Trophoblast cell (in vitro differentiated cells and primary cell): ENCODE data around the gene CFAP97.

Experiments
- DNase-seq, 2 donors: peaks; one replicate each; pipeline ENCODE4 v3.0.0-alpha.2; 2016
- H2AFZ ChIP-seq: 2 replicates; pipeline ENCODE4 v1.6.1; 2013; ENCODE audit warnings: low read length, moderate library complexity, mild to moderate bottlenecking; ENCODE audit not compliant: insufficient read depth, poor library complexity
- H2AK5ac ChIP-seq: 2 replicates; pipeline ENCODE4 v1.6.1; 2013; ENCODE audit warnings: mild to moderate bottlenecking, low read length
- H2BK120ac ChIP-seq: 2 replicates; pipeline ENCODE4 v1.6.1; 2013; ENCODE audit warnings: low read length, mild to moderate bottlenecking, moderate library complexity; ENCODE audit not compliant: insufficient read depth, poor library complexity
- H2BK12ac ChIP-seq: 2 replicates; pipeline ENCODE4 v1.6.1; 2013; ENCODE audit warnings: mild to moderate bottlenecking, low read length, moderate library complexity
- H2BK5ac ChIP-seq: 2 replicates; pipeline ENCODE4 v1.6.1; 2013; ENCODE audit warnings: low read length, low read depth, moderate library complexity, mild to moderate bottlenecking; ENCODE audit not compliant: poor library complexity
- H3K14ac ChIP-seq: 2 replicates; pipeline ENCODE4 v1.6.1; 2013; ENCODE audit warnings: mild to moderate bottlenecking, low read length
- H3K18ac ChIP-seq: 2 replicates; pipeline ENCODE4 v1.6.1; 2013; ENCODE audit warnings: mild to moderate bottlenecking, low read length
- H3K23ac ChIP-seq: 2 replicates; pipeline ENCODE4 v1.6.1; 2013; ENCODE audit warnings: low read length
- H3K27ac ChIP-seq: 2 replicates; pipeline ENCODE4 v1.5.1; 2013; ENCODE audit warnings: low read depth, mild to moderate bottlenecking, inconsistent platforms, low read length, moderate library complexity
- H3K27me3 ChIP-seq: 2 replicates; pipeline ENCODE4 v1.6.1; 2013; ENCODE audit warnings: inconsistent platforms, mild to moderate bottlenecking, low read length, moderate library complexity; ENCODE audit not compliant: insufficient read depth
- H3K36me3 ChIP-seq, 2 experiments: 1 replicate in 1 of 2; 2 replicates in 1 of 2; pipeline ENCODE4 v1.6.1; 2013; ENCODE audit warnings: low read length in 2 of 2, mild to moderate bottlenecking in 2 of 2, moderate library complexity in 1 of 2; ENCODE audit not compliant: insufficient read depth in 2 of 2, control insufficient read depth in 1 of 2
- H3K4ac ChIP-seq: 2 replicates; pipeline ENCODE4 v1.6.1; 2013; ENCODE audit warnings: low read depth, mild to moderate bottlenecking, low read length, moderate library complexity
- H3K4me1 ChIP-seq, 2 experiments: 1 replicate in 1 of 2; 2 replicates in 1 of 2; pipeline ENCODE4 v1.6.1; 2013; ENCODE audit warnings: low read length in 2 of 2, mild to moderate bottlenecking in 2 of 2, moderate library complexity in 1 of 2; ENCODE audit not compliant: insufficient read depth in 2 of 2, control insufficient read depth in 1 of 2
- H3K4me2 ChIP-seq: 2 replicates; pipeline ENCODE4 v1.6.1; 2013; ENCODE audit warnings: inconsistent platforms, mild to moderate bottlenecking, low read length, moderate library complexity
- H3K4me3 ChIP-seq: 2 replicates; pipeline ENCODE4 v1.5.1; 2013; ENCODE audit warnings: mild to moderate bottlenecking, low read depth, low read length, inconsistent platforms
- H3K79me1 ChIP-seq: one replicate; pipeline ENCODE4 v1.6.1; 2013; ENCODE audit warnings: low read length
- H3K79me2 ChIP-seq: 2 replicates; pipeline ENCODE4 v1.6.1; 2013; ENCODE audit warnings: low read length, mild to moderate bottlenecking; ENCODE audit not compliant: control insufficient read depth, insufficient read depth, poor library complexity
- H3K9ac ChIP-seq: 2 replicates; pipeline ENCODE4 v1.6.1; 2013; ENCODE audit warnings: mild to moderate bottlenecking, low read length
- H3K9me3 ChIP-seq: 2 replicates; pipeline ENCODE4 v1.6.1; 2013; ENCODE audit warnings: low read depth, mild to moderate bottlenecking, control low read depth, inconsistent platforms, low read length; ENCODE audit not compliant: insufficient read depth
- H4K12ac ChIP-seq: 2 replicates; pipeline ENCODE4 v1.6.1; 2013; ENCODE audit warnings: low read depth, mild to moderate bottlenecking, low read length, moderate library complexity
- H4K8ac ChIP-seq: 2 replicates; pipeline ENCODE4 v1.6.1; 2013; ENCODE audit warnings: low read depth, mild to moderate bottlenecking, low read length, moderate library complexity
- H4K91ac ChIP-seq: one replicate; pipeline ENCODE4 v1.6.1; 2013; ENCODE audit warnings: low read depth, mild to moderate bottlenecking, low read length, moderate library complexity
- WGBS: extraction: QIAGEN DNeasy Blood & Tissue Kit; methylation state at CpG from one replicate; pipeline ENCODE4 v1.1.7; 2013; ENCODE audit warnings: missing lambda C conversion rate; ENCODE audit not compliant: insufficient read length, insufficient coverage; ENCODE audit errors: extremely low coverage; 5-methylcytosine and 5-hydroxymethylcytosine counted together

Gene CFAP97

DNA sequence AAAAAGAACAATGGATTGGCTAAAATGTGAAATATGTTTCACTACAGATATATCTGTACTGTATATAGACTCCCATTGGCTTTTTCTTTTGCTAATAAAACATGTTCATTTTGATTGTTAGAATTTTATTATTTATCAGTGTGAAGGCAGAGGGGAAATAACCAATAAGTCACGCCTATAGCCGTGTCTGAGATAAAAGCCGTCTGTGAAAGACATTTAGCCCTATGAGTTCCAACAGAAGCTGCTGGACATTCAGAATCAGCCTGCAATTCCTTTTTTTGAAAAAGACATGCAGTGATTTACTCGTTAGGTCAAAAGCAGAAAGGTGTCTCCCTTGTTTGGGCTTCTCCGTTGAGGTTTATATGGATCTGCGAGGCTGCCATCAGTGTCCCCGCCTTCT, 84.9 kb downstream of the CFAP97 start:
- no peak overlapping the region for H3K23ac ChIP-seq
- H2AK5ac ChIP-seq, result no peak overlapping the region
- H4K91ac ChIP-seq, result no peak overlapping the region
- no peak overlapping the region for H4K8ac ChIP-seq
- H2AFZ ChIP-seq, result no peak overlapping the region
- H3K9me3 ChIP-seq, result no peaks in the 10 kb centered on the region
- no peak overlapping the region for H3K4me2 ChIP-seq
- peaks cover 1% of the 10 kb centered on the region for H3K79me1 ChIP-seq
- no peak overlapping the region for H3K4me3 ChIP-seq
- H3K14ac ChIP-seq, result no peak overlapping the region
- H4K12ac ChIP-seq, result no peak overlapping the region
- H3K18ac ChIP-seq, result no peak overlapping the region
- H2BK12ac ChIP-seq, result no peak overlapping the region
- H3K79me2 ChIP-seq, result no peaks in the 10 kb centered on the region
- no peak overlapping the region for H3K4ac ChIP-seq
- no peak overlapping the region for H2BK120ac ChIP-seq
- H2BK5ac ChIP-seq, result no peak overlapping the region
- H3K27me3 ChIP-seq, result no peaks in the 10 kb centered on the region
- no peak for DNase-seq
- no peak overlapping the region for H3K27ac ChIP-seq
- no peak overlapping the region for H3K9ac ChIP-seq
- H3K4me1 ChIP-seq, result peaks cover 0 to 7% of the 10 kb centered on the region in 2 experiments
- WGBS, result no CpG with 5 or more reads among the region's 7 CpGs
- no peaks in the 10 kb centered on the region for H3K36me3 ChIP-seq

DNA sequence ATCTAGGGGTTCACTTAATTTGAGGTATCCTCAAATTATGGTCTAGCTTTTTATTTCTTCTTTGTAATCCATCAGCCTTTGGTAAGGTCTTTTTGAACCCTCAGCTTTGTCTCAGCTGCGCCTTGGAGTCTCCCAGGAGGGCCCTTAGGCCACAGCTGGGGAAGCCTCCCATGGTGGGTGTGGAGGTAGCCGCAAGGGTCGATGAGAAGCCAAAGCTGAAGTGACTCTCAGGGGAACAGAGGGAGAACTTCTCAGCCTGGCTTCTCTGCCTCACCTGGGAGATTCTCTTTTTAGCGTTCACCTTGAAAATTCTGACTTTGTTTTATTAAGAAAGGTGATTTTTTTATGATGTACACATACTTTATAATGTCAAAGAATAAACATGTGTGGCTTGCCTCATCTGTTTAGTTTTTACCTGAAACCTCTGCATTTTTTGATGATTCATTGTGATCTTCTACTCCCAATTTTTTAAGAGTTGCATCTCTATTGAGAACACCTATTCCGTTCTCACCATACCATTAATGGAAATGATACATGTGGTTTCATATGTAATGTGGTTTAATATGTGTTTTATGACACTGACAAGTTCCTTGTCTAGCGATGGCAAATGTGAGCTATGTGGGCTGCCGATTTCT, 86.4 kb downstream of the CFAP97 start:
- Histone ChIP-seq H3K9me3 (no peaks in the 10 kb centered on the region), H3K4me3 (no peak overlapping the region), H3K18ac (no peak overlapping the region), H3K14ac (no peak overlapping the region), H2BK5ac (no peak overlapping the region), H3K4me2 (no peak overlapping the region), H4K12ac (no peak overlapping the region), H2BK12ac (peak overlapping the region; percentile 89), H3K4me1 (peaks cover 0 to 7% of the 10 kb centered on the region in 2 experiments), H3K79me1 (peaks cover 1% of the 10 kb centered on the region), H2BK120ac (no peak overlapping the region), H4K91ac (peak overlapping the region; percentile 21), H3K23ac (no peak overlapping the region), H3K79me2 (no peaks in the 10 kb centered on the region), H3K9ac (no peak overlapping the region), H3K27ac (no peak overlapping the region), H3K27me3 (no peaks in the 10 kb centered on the region), H3K4ac (no peak overlapping the region), H2AFZ (no peak overlapping the region), H3K36me3 (no peaks in the 10 kb centered on the region), H2AK5ac (no peak overlapping the region), H4K8ac (no peak overlapping the region)
- WGBS, result no CpG with 5 or more reads among the region's 7 CpGs
- DNase-seq, result no peak

- Histone ChIP-seq H3K4me2 (peak overlapping the region; percentile 28), H3K27me3 (no peaks in the 10 kb centered on the region)
- no CpG with 5 or more reads among the region's 9 CpGs for WGBS
These were observed 88.0 kb downstream of the CFAP97 start for GRCh38 chr4:185115827-185116232.

DNA sequence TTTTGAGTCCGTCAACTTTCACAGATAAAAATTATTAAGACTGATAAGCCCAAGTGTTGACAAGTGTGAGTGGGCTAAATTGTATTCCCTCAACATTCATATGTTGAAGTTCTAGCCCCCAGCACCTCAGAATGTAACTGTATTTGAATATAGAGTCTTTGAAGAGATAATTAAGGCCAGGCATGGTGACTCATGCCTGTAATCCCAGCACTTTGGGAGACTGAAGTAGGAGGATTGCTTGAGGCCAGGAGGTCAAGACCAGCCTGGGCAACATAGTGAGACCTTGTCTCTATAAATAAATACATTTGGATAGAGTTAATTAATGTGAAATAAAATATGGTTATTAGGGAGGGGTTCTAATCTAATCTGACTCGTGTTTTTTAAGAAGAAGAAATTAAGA, 90.5 kb downstream of the CFAP97 start:
- Histone ChIP-seq H3K79me2 (no peaks in the 10 kb centered on the region), H3K9me3 (no peaks in the 10 kb centered on the region), H3K4me2 (no peak overlapping the region), H3K23ac (no peak overlapping the region), H3K36me3 (no peaks in the 10 kb centered on the region), H4K12ac (no peak overlapping the region), H3K79me1 (peaks cover 1% of the 10 kb centered on the region), H3K4ac (no peak overlapping the region), H2AFZ (no peak overlapping the region), H3K4me1 (peaks cover 0 to 5% of the 10 kb centered on the region in 2 experiments), H4K8ac (no peak overlapping the region), H3K27ac (no peak overlapping the region), H2AK5ac (no peak overlapping the region), H4K91ac (no peak overlapping the region), H2BK120ac (no peak overlapping the region), H3K18ac (no peak overlapping the region), H3K27me3 (no peaks in the 10 kb centered on the region), H3K9ac (no peak overlapping the region), H2BK12ac (no peak overlapping the region), H3K4me3 (no peak overlapping the region), H2BK5ac (no peak overlapping the region), H3K14ac (no peak overlapping the region)
- DNase-seq, result no peak
- WGBS, result no CpG with 5 or more reads among the region's 2 CpGs

More at GRCh38 chr4:185115827-185116232, 88.0 kb downstream of the CFAP97 start:
- H3K9ac ChIP-seq, result no peak overlapping the region
- no peak overlapping the region for H4K12ac ChIP-seq
- no peaks in the 10 kb centered on the region for H3K36me3 ChIP-seq
- H3K9me3 ChIP-seq, result no peaks in the 10 kb centered on the region
- DNase-seq, result peak; percentile 86 to 90
- H3K4ac ChIP-seq, result no peak overlapping the region
- no peak overlapping the region for H3K18ac ChIP-seq
- no peak overlapping the region for H3K14ac ChIP-seq
- no peak overlapping the region for H2BK12ac ChIP-seq
- H4K8ac ChIP-seq, result no peak overlapping the region
- no peak overlapping the region for H4K91ac ChIP-seq
- H2AK5ac ChIP-seq, result no peak overlapping the region
- H3K79me2 ChIP-seq, result no peaks in the 10 kb centered on the region
- no peak overlapping the region for H3K23ac ChIP-seq
- H3K4me3 ChIP-seq, result no peak overlapping the region
- H3K4me1 ChIP-seq, result peaks cover 0 to 9% of the 10 kb centered on the region in 2 experiments
- peak overlapping the region; percentile 22 for H3K27ac ChIP-seq
- H3K79me1 ChIP-seq, result peaks cover 1% of the 10 kb centered on the region
- H2BK5ac ChIP-seq, result no peak overlapping the region
- H2AFZ ChIP-seq, result no peak overlapping the region
- no peak overlapping the region for H2BK120ac ChIP-seq
